HEK293T (cell line): ENCODE results near the gene FAM13C.

ENCODE experiments used
- ARNT ChIP-seq: fragments of 450-650 bp; IDR thresholded peaks from 2 replicates; pipeline ENCODE4 v1.6.1; 2017; ENCODE audit warnings: mild to moderate bottlenecking
- BHLHE40 ChIP-seq: fragments of 450-650 bp; IDR thresholded peaks from 2 replicates; pipeline ENCODE4 v1.6.1; 2016; ENCODE audit warnings: mild to moderate bottlenecking, moderate library complexity, borderline replicate concordance
- ELF4 ChIP-seq: fragments of 450-650 bp; IDR thresholded peaks from 2 replicates; pipeline ENCODE4 v1.6.1; 2017; ENCODE audit warnings: antibody characterized with exemption
- FOXA1 ChIP-seq: fragments of 450-650 bp; IDR thresholded peaks from 2 replicates; pipeline ENCODE4 v1.6.1; 2016; ENCODE audit warnings: mild to moderate bottlenecking
- FOXK2 ChIP-seq: fragments of 450-650 bp; IDR thresholded peaks from 2 replicates; pipeline ENCODE4 v1.6.1; 2016; ENCODE audit warnings: mild to moderate bottlenecking
- FOXM1 ChIP-seq: fragments of 450-650 bp; IDR thresholded peaks from 2 replicates; pipeline ENCODE4 v1.6.1; 2017; ENCODE audit warnings: mild to moderate bottlenecking, borderline replicate concordance
- HDGF ChIP-seq: fragments of 450-650 bp; IDR thresholded peaks from 2 replicates; pipeline ENCODE4 v1.6.1; 2017; ENCODE audit warnings: antibody characterized with exemption, borderline replicate concordance
- L3MBTL2 ChIP-seq: fragments of 450-650 bp; conservative IDR thresholded peaks from 2 replicates; pipeline ENCODE4 v1.6.1; 2016; ENCODE audit warnings: mild to moderate bottlenecking
- LEF1 ChIP-seq: fragments of 450-650 bp; IDR thresholded peaks from 2 replicates; pipeline ENCODE4 v1.6.1; 2017; ENCODE audit warnings: mild to moderate bottlenecking, borderline replicate concordance
- SP1 ChIP-seq: fragments of 450-650 bp; IDR thresholded peaks from 2 replicates; pipeline ENCODE4 v1.6.1; 2017
- SUZ12 ChIP-seq: fragments of 450-650 bp; IDR thresholded peaks from 2 replicates; pipeline ENCODE4 v1.6.1; 2016; ENCODE audit warnings: mild to moderate bottlenecking
- TARDBP ChIP-seq: fragments of 450-650 bp; IDR thresholded peaks from 2 replicates; pipeline ENCODE4 v1.6.1; 2016
- ZNF384 ChIP-seq: fragments of 450-650 bp; IDR thresholded peaks from 2 replicates; pipeline ENCODE4 v1.6.1; 2016
- TF ChIP-seq, protein P1 (sequence below): fragments of 450-650 bp; IDR thresholded peaks from 2 replicates; pipeline ENCODE4 v1.6.1; 2016

DNA sequence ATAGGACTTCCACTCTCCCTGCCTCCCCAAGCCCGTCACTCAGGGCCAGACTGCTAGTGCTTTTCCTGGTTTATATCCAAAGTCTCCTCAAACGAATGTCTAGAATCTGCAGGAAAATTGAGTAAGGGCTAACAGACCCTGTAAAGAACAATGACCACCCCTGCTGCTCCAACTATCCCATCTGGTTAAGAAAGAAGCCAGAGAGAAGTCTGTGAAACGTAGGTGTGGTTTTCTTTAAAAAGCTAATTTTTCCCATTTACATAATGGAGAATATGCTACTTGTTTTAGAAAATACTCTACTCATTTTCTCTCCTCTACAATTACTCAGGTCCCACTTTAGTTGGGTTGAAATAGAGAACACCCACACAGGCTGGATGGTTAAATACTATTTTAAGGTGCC lies 72.5 kb downstream of the FAM13C start:
- TF ChIP-seq SUZ12, result no peak
- TF ChIP-seq LEF1, result no peak
- TF ChIP-seq FOXK2, result no peak
- no peak for TF ChIP-seq SP1
- TF ChIP-seq HDGF, result no peak
- TF ChIP-seq ZNF384, result no peak
- TF ChIP-seq L3MBTL2, result no peak
- TF ChIP-seq FOXA1, result no peak
- TF ChIP-seq, protein P1, sequence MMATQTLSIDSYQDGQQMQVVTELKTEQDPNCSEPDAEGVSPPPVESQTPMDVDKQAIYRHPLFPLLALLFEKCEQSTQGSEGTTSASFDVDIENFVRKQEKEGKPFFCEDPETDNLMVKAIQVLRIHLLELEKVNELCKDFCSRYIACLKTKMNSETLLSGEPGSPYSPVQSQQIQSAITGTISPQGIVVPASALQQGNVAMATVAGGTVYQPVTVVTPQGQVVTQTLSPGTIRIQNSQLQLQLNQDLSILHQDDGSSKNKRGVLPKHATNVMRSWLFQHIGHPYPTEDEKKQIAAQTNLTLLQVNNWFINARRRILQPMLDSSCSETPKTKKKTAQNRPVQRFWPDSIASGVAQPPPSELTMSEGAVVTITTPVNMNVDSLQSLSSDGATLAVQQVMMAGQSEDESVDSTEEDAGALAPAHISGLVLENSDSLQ, result no peak
- TF ChIP-seq ELF4, result no peak
- TF ChIP-seq TARDBP, result no peak
- no peak for TF ChIP-seq BHLHE40
- TF ChIP-seq FOXM1, result no peak
- no peak for TF ChIP-seq ARNT
